Measurements from ENCODE around the gene SMDT1.
A peak's percentile ranks its signal among the peaks of the same experiment; 100 is the strongest.

Gene SMDT1

DNA sequence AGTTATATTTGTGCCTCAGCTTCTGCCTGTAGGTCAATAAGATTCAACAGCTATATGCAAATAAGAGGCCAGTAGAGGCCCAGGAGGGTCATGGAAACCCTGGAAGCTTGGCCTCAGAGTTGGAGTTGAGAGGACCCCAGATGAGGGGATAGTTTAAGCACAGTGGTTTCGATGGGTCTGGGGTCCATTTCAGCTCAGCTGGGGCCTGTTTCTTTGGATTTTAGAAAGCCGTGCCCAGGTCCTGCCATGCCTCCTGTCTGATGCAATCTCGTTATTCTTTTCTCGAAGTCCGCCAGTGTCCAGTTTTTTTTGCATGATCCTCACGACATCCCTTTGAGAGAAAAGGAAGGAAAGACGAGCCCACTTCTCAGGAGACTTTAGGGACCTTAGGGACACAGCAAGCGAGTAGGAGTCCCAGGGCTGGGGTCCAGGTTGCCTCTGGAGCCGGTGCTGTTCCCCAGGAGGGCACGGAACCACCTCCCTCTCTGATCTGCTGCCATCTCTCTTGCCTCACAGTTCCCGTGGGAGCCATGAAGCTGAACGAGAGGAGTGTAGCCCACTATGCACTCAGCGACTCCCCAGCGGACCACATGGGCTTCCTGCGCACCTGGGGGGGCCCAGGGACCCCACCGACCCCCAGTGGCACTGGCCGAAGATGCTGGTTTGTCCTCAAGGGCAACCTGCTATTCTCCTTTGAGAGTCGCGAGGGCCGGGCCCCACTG is 2.6 kb upstream of the SMDT1 start:
- TF ChIP-seq, protein P1, sequence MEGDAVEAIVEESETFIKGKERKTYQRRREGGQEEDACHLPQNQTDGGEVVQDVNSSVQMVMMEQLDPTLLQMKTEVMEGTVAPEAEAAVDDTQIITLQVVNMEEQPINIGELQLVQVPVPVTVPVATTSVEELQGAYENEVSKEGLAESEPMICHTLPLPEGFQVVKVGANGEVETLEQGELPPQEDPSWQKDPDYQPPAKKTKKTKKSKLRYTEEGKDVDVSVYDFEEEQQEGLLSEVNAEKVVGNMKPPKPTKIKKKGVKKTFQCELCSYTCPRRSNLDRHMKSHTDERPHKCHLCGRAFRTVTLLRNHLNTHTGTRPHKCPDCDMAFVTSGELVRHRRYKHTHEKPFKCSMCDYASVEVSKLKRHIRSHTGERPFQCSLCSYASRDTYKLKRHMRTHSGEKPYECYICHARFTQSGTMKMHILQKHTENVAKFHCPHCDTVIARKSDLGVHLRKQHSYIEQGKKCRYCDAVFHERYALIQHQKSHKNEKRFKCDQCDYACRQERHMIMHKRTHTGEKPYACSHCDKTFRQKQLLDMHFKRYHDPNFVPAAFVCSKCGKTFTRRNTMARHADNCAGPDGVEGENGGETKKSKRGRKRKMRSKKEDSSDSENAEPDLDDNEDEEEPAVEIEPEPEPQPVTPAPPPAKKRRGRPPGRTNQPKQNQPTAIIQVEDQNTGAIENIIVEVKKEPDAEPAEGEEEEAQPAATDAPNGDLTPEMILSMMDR (conservative IDR thresholded peaks at IDR 0.05; ENCODE audit: low read depth, low read length): no peak
- DNase-seq (ENCODE audit: low read depth): no peak
- H3K4me3 ChIP-seq (ENCODE audit: low read length): no peak overlapping the region

DNA sequence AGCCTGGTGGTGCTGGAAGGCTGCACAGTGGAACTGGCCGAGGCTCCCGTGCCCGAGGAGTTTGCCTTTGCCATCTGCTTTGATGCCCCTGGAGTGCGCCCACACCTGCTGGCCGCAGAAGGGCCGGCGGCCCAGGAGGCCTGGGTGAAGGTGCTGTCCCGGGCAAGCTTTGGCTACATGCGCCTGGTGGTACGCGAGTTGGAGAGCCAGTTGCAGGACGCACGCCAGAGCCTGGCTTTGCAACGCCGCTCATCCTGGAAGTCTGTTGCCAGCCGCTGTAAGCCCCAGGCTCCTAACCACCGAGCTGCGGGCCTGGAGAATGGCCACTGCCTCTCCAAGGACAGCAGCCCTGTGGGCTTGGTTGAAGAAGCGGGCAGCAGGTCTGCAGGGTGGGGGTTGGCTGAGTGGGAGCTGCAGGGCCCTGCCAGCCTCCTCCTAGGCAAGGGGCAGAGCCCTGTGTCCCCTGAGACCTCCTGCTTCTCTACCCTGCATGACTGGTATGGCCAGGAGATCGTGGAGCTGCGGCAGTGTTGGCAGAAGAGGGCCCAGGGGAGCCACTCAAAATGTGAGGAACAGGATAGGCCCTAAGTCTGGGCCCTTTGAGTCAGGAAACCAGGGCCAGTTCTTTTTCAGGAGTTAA is 1.9 kb upstream of the SMDT1 start:
- no peak overlapping the region for H3K4me3 ChIP-seq (ENCODE audit: low read length)
- TF ChIP-seq, protein P1 (conservative IDR thresholded peaks at IDR 0.05; ENCODE audit: low read depth, low read length): no peak
- no peak for DNase-seq (ENCODE audit: low read depth)

DNA sequence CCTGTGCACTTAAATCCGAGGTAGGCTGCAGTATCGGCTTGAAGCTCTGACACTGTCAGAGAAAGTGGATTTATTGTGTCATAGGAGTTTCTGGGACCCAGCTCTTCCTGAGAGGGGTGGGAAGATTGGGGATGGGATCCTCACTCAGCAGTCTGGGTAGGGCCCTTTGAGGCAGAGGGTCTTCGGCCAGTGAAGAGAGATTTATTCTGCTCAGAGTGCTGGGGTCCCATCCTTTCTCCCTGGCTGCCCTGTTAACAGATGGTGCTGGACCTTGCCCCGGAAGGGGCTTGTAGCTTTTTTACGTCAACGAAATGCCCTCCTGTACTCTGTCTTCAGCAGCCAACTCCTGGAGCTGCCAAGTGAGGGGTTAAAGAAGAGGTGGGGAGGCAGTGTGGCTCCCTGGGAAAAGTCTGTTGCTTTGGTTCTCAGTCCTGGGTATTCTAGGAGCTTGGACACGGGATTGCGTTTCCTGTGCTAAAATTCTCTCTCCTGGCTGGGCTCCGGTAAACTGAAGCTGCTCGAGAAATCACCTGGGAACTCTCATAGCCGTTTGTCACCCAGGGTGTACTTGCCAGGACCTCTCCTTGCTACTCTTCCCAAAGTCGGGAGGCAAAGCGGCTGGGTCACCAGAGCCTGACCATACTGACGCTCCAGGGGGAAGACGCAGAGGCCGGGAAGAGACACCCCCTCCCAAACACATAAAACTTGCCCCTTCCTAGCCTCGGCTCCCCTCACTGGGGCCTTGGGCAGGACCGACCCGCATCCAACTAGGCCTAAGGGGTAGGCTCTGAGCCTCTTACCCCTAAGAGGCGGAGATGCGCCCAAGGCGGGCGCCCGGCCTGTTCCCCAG is 806 bp upstream of the SMDT1 start:
- peak overlapping the region; percentile 46 for H3K4me3 ChIP-seq (ENCODE audit: low read length)
- TF ChIP-seq, protein P1 (conservative IDR thresholded peaks at IDR 0.05; ENCODE audit: low read depth, low read length): no peak
- DNase-seq (ENCODE audit: low read depth): no peak

DNA sequence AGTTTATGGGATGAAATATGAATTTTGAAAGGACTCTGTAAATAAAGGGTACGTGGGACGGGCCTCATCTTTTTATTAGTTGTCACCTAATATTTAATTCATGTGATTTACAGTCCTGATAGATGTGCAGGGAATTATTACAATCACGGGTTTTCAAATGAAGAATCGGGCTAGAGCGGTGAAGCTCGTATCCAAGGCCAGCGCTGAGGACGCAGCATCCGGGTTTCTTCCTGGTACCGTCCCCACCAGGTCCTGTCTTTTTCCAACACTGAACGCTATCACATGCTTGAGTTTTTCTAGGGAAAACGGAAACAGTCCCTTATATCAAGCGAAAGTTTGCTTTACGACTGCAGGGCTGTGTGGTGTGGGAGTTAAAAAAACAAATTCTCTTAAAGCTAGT is 787 bp downstream of the SMDT1 start:
- peak; percentile 33 for DNase-seq (ENCODE audit: low read depth)
- TF ChIP-seq, protein P1 (conservative IDR thresholded peaks at IDR 0.05; ENCODE audit: low read depth, low read length): no peak

DNA sequence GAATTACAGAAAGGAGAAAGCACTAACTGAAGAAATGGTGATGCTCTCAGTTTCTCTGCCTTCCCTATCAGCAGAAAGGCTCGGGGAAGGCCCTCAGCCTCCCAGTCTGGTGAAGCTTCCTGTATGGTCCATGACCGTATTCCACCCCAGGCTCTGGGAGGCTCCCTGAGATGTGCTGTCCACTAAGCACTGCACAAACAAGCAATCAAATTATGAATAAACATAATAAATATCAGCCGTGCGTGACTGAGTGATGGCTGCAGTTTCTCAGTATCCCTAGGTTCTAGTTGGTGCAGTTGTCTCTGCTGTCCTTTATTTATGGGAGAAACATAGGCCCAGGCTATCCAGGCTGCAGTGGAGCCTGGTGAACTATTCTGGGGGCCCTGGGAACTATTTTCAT is 3.6 kb downstream of the SMDT1 start:
- no peak overlapping the region for H3K4me3 ChIP-seq (ENCODE audit: low read length)
- DNase-seq (ENCODE audit: low read depth): no peak
- TF ChIP-seq, protein P1 (conservative IDR thresholded peaks at IDR 0.05; ENCODE audit: low read depth, low read length): no peak

More for the DNA sequence above, 787 bp downstream of the SMDT1 start:
- H3K4me3 ChIP-seq (ENCODE audit: low read length): peak overlapping the region; percentile 71

DNA sequence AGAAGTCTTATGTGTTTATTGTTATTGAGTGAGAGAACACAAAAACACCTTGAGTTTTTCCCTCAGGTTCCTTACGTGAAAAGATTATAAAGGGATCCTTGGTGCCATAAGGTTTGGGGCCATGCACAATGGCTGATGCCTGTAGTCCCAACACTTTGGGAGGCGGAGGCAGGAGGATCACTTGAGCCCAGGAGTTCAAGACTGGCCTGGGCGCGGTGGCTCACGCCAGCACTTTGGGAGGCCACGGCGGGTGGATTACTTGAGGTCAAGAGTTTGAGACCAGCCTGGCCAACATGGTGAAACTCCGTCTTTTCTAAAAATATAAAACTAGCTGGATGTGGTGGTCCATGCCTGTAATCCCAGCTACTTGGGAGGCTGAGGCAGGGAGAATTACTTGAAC is 5.4 kb downstream of the SMDT1 start:
- no peak overlapping the region for H3K4me3 ChIP-seq (ENCODE audit: low read length)
- TF ChIP-seq, protein P1 (conservative IDR thresholded peaks at IDR 0.05; ENCODE audit: low read depth, low read length): no peak
- no peak for DNase-seq (ENCODE audit: low read depth)
